Parathyroid adenoma (tissue), 2 donors: ENCODE measurements around the gene TRIOBP.

Source experiments
- H2AFZ ChIP-seq: fragments of 300-600 bp; sonication (generic); one replicate; pipeline ENCODE4 v1.7.0; 2017; ENCODE audit warnings: antibody characterized with exemption, mild to moderate bottlenecking
- H3K27ac ChIP-seq: fragments of 300-600 bp; sonication (generic); one replicate; pipeline ENCODE4 v1.7.0; 2017
- H3K27me3 ChIP-seq: fragments of 300-600 bp; sonication (generic); one replicate; pipeline ENCODE4 v1.7.0; 2017; ENCODE audit warnings: low read length; ENCODE audit not compliant: control insufficient read depth, insufficient read depth
- H3K36me3 ChIP-seq: fragments of 300-600 bp; sonication (generic); one replicate; pipeline ENCODE4 v1.7.0; 2017; ENCODE audit warnings: low read length; ENCODE audit not compliant: control insufficient read depth, insufficient read depth
- H3K4me1 ChIP-seq: fragments of 300-600 bp; sonication (generic); one replicate; pipeline ENCODE4 v1.7.0; 2017; ENCODE audit warnings: control low read depth
- H3K4me2 ChIP-seq: fragments of 300-600 bp; sonication (generic); one replicate; pipeline ENCODE4 v1.7.0; 2017; ENCODE audit warnings: low read length
- H3K4me3 ChIP-seq: fragments of 300-600 bp; sonication (generic); one replicate; pipeline ENCODE4 v1.7.0; 2017; ENCODE audit warnings: low read depth, low read length
- H3K79me2 ChIP-seq: fragments of 300-600 bp; sonication (generic); one replicate; pipeline ENCODE4 v1.7.0; 2017; ENCODE audit warnings: control low read depth
- H3K9ac ChIP-seq: fragments of 300-600 bp; sonication (generic); one replicate; pipeline ENCODE4 v1.7.0; 2017; ENCODE audit warnings: mild to moderate bottlenecking
- H3K9me3 ChIP-seq: fragments of 300-600 bp; sonication (generic); one replicate; pipeline ENCODE4 v1.7.0; 2017; ENCODE audit warnings: low read length; ENCODE audit not compliant: control insufficient read depth
- CTCF ChIP-seq: fragments of 300-600 bp; sonication (generic); IDR thresholded peaks from one replicate; pipeline ENCODE4 v1.7.0; 2017; ENCODE audit warnings: antibody characterized with exemption, mild to moderate bottlenecking
- donor health status: primary hyperparathyroidism.

The TRIOBP gene

GRCh38 chr22:37803639-37804351 lies 106.9 kb downstream of the TRIOBP start:
- H2AFZ ChIP-seq, result peak overlapping the region; percentile 60
- no peaks in the 10 kb centered on the region for H3K79me2 ChIP-seq
- H3K4me1 ChIP-seq, result peaks cover 5% of the 10 kb centered on the region
- peak overlapping the region; percentile 41 for H3K4me3 ChIP-seq
- no peak overlapping the region for H3K27ac ChIP-seq
- no peaks in the 10 kb centered on the region for H3K9me3 ChIP-seq
- H3K36me3 ChIP-seq, result no peaks in the 10 kb centered on the region
- no peak overlapping the region for H3K9ac ChIP-seq
- no peak for TF ChIP-seq CTCF
- peak overlapping the region; percentile 76 for H3K4me2 ChIP-seq
- no peaks in the 10 kb centered on the region for H3K27me3 ChIP-seq

GRCh38 chr22:37804352-37804880 lies 107.6 kb downstream of the TRIOBP start:
- Histone ChIP-seq H2AFZ (peak overlapping the region; percentile 60), H3K4me2 (peak overlapping the region; percentile 76), H3K4me1 (peaks cover 5% of the 10 kb centered on the region), H3K9ac (no peak overlapping the region), H3K79me2 (no peaks in the 10 kb centered on the region), H3K27ac (no peak overlapping the region), H3K4me3 (peak overlapping the region; percentile 41), H3K9me3 (no peaks in the 10 kb centered on the region), H3K36me3 (no peaks in the 10 kb centered on the region), H3K27me3 (no peaks in the 10 kb centered on the region)
- no peak for TF ChIP-seq CTCF

GRCh38 chr22:37804881-37805809 lies 108.3 kb downstream of the TRIOBP start:
- H3K27me3 ChIP-seq, result no peaks in the 10 kb centered on the region
- H3K4me1 ChIP-seq, result peaks cover 5% of the 10 kb centered on the region
- H3K9ac ChIP-seq, result no peak overlapping the region
- H3K79me2 ChIP-seq, result no peaks in the 10 kb centered on the region
- no peak for TF ChIP-seq CTCF
- H3K4me3 ChIP-seq, result peak overlapping the region; percentile 83
- peak overlapping the region; percentile 99 for H3K4me2 ChIP-seq
- H3K9me3 ChIP-seq, result no peaks in the 10 kb centered on the region
- peak overlapping the region; percentile 83 for H3K27ac ChIP-seq
- H2AFZ ChIP-seq, result peak overlapping the region; percentile 90
- H3K36me3 ChIP-seq, result no peaks in the 10 kb centered on the region

- no peaks in the 10 kb centered on the region for H3K27me3 ChIP-seq
- peak overlapping the region; percentile 83 for H3K4me3 ChIP-seq
- no peaks in the 10 kb centered on the region for H3K9me3 ChIP-seq
- no peaks in the 10 kb centered on the region for H3K36me3 ChIP-seq
- no peaks in the 10 kb centered on the region for H3K79me2 ChIP-seq
- peaks cover 5% of the 10 kb centered on the region for H3K4me1 ChIP-seq
- peak overlapping the region; percentile 90 for H2AFZ ChIP-seq
- no peak for TF ChIP-seq CTCF
- H3K27ac ChIP-seq, result peak overlapping the region; percentile 83
- H3K9ac ChIP-seq, result no peak overlapping the region
- H3K4me2 ChIP-seq, result peak overlapping the region; percentile 99
These were observed 109.0 kb downstream of the TRIOBP start for GRCh38 chr22:37805810-37806277.
